Esophagus squamous epithelium (tissue), 5 donors: ENCODE results near the gene RAPGEF4. TPM values are rescaled to one million over a fixed set of nuclear protein-coding genes. Genes with fewer than 3 reads are reported as not detected.

Source experiments
- DNase-seq: peaks from one replicate; lab custom pipeline; 2025; lab: John Stamatoyannopoulos, UW
- H3K27ac ChIP-seq, 4 donors: fragments of 200-600 bp; sonication (generic); one replicate each; pipeline ENCODE4 v1.5.1; 2016 to 2019; ENCODE audit warnings: mild to moderate bottlenecking in 1 of 4
- H3K27me3 ChIP-seq, 4 donors: fragments of 200-600 bp; sonication (generic); 1 replicate in 3 of 4; 2 replicates in 1 of 4; pipeline versions ENCODE4 v1.5.1 to v1.6.0; 2017 to 2021; ENCODE audit warnings: antibody characterized with exemption in 1 of 4
- H3K36me3 ChIP-seq, 3 donors: fragments of 200-600 bp; sonication (generic); one replicate each; pipeline ENCODE4 v1.5.1; 2016 to 2019
- H3K4me1 ChIP-seq, 3 donors: fragments of 200-600 bp; sonication (generic); one replicate each; pipeline ENCODE4 v1.5.1; 2017 to 2019
- H3K4me3 ChIP-seq, 4 donors: fragments of 200-600 bp; sonication (generic); 1 replicate in 3 of 4; 2 replicates in 1 of 4; pipeline ENCODE4 v1.5.1; 2016 to 2019; ENCODE audit warnings: mild to moderate bottlenecking in 2 of 4, moderate library complexity in 1 of 4
- H3K9me3 ChIP-seq, 3 donors: fragments of 200-600 bp; sonication (generic); one replicate each; pipeline ENCODE4 v1.5.1; 2016 to 2019
- CTCF ChIP-seq, 6 experiments: fragments of 450-650 bp in 4 of 6; fragments of 200-600 bp in 2 of 6; sonication (generic) in 2 of 6; IDR thresholded peaks; one replicate each; pipeline ENCODE4 v1.5.1; 2016 to 2019; ENCODE audit warnings: antibody characterized with exemption in 6 of 6, mild to moderate bottlenecking in 4 of 6, moderate library complexity in 4 of 6
- POLR2A ChIP-seq, 4 donors: fragments of 450-650 bp; IDR thresholded peaks; one replicate each; pipeline ENCODE4 v1.6.1; 2017; ENCODE audit warnings: antibody characterized with exemption in 4 of 4, mild to moderate bottlenecking in 4 of 4, moderate library complexity in 3 of 4
- WGBS, 2 donors: methylation state at CpG; one replicate each; pipeline ENCODE4 v1.1.5; 2018; 5-methylcytosine and 5-hydroxymethylcytosine counted together
- intact Hi-C: fragments of 100-400 bp; cut with DNase I; formaldehyde crosslinking; loops from one replicate; pipeline ENCODE4 v1.15.0; 2022
- total RNA-seq, 4 donors: library from RNA; depleted of rRNA; stranded (reverse); fragments of >200 nt; gene quantifications; one replicate each; pipeline ENCODE4 v1.1.0, GENCODE V29; 2016
- donor health status: DM: yes; HTN: yes; CAD: no.

RAPGEF4 gene
- total RNA-seq, 4 donors from 2014 or later: 2.6 to 11.1 (median 2.9) TPM

GRCh38 chr2:172869861-172870260 lies 134.2 kb downstream of the RAPGEF4 start:
- WGBS, 2 donors: 62 to 78% methylated on average over 4 to 5 of the region's 5 CpGs
- H3K27ac ChIP-seq: no peak overlapping the region
- intact Hi-C loops: loop anchor here (10.0 kb wide), 1 partner anchor 65 kb away; no protein-coding TSS in a partner anchor
- H3K27me3 ChIP-seq: no peaks in the 10 kb centered on the region
- peaks cover 0 to 14% (median 0%) of the 10 kb centered on the region in 3 donors for H3K4me1 ChIP-seq
- H3K9me3 ChIP-seq: no peaks in the 10 kb centered on the region
- no peak overlapping the region for H3K4me3 ChIP-seq
- H3K36me3 ChIP-seq: no peaks in the 10 kb centered on the region
- TF ChIP-seq POLR2A (IDR thresholded peaks at IDR 0.05) (no peak), CTCF (IDR thresholded peaks at IDR 0.05) (no peak)
- DNase-seq: no peak

- no peak for DNase-seq
- H3K27me3 ChIP-seq: no peaks in the 10 kb centered on the region
Observed at GRCh38 chr2:172870396-172870795, 134.8 kb downstream of the RAPGEF4 start.

GRCh38 chr2:172877826-172878225 lies 142.2 kb downstream of the RAPGEF4 start:
- Histone ChIP-seq H3K27me3 (no peaks in the 10 kb centered on the region), H3K4me1 (no peaks in the 10 kb centered on the region), H3K4me3 (no peak overlapping the region), H3K27ac (no peak overlapping the region), H3K9me3 (no peaks in the 10 kb centered on the region), H3K36me3 (no peaks in the 10 kb centered on the region)
- TF ChIP-seq CTCF (IDR thresholded peaks at IDR 0.05) (no peak), POLR2A (IDR thresholded peaks at IDR 0.05) (no peak)
- intact Hi-C loops: no loop called here
- DNase-seq: no peak
- WGBS, 2 donors: 30 to 37% methylated on average over 2 of the region's 2 CpGs

More at GRCh38 chr2:172870396-172870795, 134.8 kb downstream of the RAPGEF4 start:
- intact Hi-C loops: no loop called here
- TF ChIP-seq CTCF (IDR thresholded peaks at IDR 0.05) (no peak), POLR2A (IDR thresholded peaks at IDR 0.05) (no peak)
- Histone ChIP-seq H3K4me3 (no peak overlapping the region), H3K4me1 (peaks cover 0 to 14% (median 0%) of the 10 kb centered on the region in 3 donors), H3K36me3 (no peaks in the 10 kb centered on the region), H3K9me3 (no peaks in the 10 kb centered on the region), H3K27ac (no peak overlapping the region)
- WGBS, 2 donors: 86 to 91% methylated on average over 2 of the region's 2 CpGs

- DNase-seq: no peak
- whole genome bisulfite sequencing, 2 donors: 18 to 29% methylated on average over 1 of the region's 1 CpG
- TF ChIP-seq CTCF (IDR thresholded peaks at IDR 0.05): no peak
- TF ChIP-seq POLR2A (IDR thresholded peaks at IDR 0.05): no peak
- H3K4me3 ChIP-seq: no peak overlapping the region
- H3K9me3 ChIP-seq: no peaks in the 10 kb centered on the region
- intact Hi-C loops: no loop called here
- no peak overlapping the region for H3K27ac ChIP-seq
- H3K27me3 ChIP-seq: no peaks in the 10 kb centered on the region
- no peaks in the 10 kb centered on the region for H3K4me1 ChIP-seq
- H3K36me3 ChIP-seq: no peaks in the 10 kb centered on the region
Observed at GRCh38 chr2:172878260-172878659, 142.6 kb downstream of the RAPGEF4 start.

- Histone ChIP-seq H3K27me3 (no peaks in the 10 kb centered on the region), H3K36me3 (no peaks in the 10 kb centered on the region), H3K4me3 (no peak overlapping the region), H3K4me1 (peaks cover 0 to 1% (median 0%) of the 10 kb centered on the region in 3 donors), H3K9me3 (no peaks in the 10 kb centered on the region), H3K27ac (no peak overlapping the region)
- intact Hi-C loops: no loop called here
- WGBS, 2 donors: 60 to 92% methylated on average over 1 of the region's 1 CpG
- TF ChIP-seq POLR2A (IDR thresholded peaks at IDR 0.05) (no peak), CTCF (IDR thresholded peaks at IDR 0.05) (no peak)
- DNase-seq: no peak
Observed at GRCh38 chr2:172884336-172884735, 148.7 kb downstream of the RAPGEF4 start.
